ENCODE measurements around the gene CHD9NB. TPM values are rescaled to one million over a fixed set of nuclear protein-coding genes. Genes with fewer than 3 reads are reported as not detected.

Gene CHD9NB
- total RNA-seq, 3 donors from 2014 or later (not counting 1 experiment from before 2014, with no cell fraction given) = 0.26 TPM; not detected in 2

DNA sequence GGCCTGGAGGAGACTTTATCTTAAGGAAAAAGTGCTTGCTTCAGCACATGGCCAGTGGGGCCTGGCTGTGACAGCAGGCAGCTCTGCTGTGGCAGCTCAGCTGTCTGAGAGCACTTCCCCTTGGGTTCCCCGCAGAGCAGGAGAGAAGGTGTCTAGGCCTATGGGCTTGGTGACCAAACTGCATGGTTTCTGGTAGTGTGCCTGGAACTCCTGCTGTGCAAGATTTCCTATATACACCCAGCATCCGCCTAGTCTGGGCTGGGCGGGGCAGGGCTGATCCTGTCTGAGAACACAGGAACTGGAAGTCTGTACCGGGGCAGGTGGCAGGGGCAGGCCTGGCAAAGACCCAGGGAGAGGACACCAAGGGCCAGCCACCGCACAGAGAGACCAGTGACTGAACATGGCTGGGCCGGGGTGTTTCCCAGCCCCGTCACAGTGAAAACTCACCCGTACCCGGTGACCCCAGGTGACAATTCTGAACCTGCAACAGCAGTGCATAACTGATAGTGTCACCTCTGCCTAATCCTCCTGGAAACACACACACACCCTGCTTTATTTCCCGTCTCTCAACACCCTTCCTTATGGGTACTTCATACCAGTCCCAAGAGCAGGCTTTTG, 41.4 kb upstream of the CHD9NB start:
- Mint-ChIP-seq H3K27ac (peak overlapping the region; percentile 56 to 77), H3K27me3 (ENCODE audit: low read depth in 2 of 2) (no peaks in the 10 kb centered on the region), H3K9me3 (no peaks in the 10 kb centered on the region), H3K4me1 (peaks cover 49 to 69% of the 10 kb centered on the region in 2 donors), H3K4me3 (peak overlapping the region; percentile 9), H3K36me3 (no peaks in the 10 kb centered on the region)
- TF ChIP-seq, protein P1, sequence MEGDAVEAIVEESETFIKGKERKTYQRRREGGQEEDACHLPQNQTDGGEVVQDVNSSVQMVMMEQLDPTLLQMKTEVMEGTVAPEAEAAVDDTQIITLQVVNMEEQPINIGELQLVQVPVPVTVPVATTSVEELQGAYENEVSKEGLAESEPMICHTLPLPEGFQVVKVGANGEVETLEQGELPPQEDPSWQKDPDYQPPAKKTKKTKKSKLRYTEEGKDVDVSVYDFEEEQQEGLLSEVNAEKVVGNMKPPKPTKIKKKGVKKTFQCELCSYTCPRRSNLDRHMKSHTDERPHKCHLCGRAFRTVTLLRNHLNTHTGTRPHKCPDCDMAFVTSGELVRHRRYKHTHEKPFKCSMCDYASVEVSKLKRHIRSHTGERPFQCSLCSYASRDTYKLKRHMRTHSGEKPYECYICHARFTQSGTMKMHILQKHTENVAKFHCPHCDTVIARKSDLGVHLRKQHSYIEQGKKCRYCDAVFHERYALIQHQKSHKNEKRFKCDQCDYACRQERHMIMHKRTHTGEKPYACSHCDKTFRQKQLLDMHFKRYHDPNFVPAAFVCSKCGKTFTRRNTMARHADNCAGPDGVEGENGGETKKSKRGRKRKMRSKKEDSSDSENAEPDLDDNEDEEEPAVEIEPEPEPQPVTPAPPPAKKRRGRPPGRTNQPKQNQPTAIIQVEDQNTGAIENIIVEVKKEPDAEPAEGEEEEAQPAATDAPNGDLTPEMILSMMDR (IDR thresholded peaks at IDR 0.05) = no peak
- no peak overlapping the region for H3K4me3 ChIP-seq (ENCODE audit: low read length)
- H3K27ac ChIP-seq (ENCODE audit: low read length) = peak overlapping the region; percentile 79
- DNase-seq = peak; percentile 34 to 50
- no peaks in the 10 kb centered on the region for H3K9me3 ChIP-seq (ENCODE audit: control insufficient read depth, insufficient read depth, low read length)
- 23% methylated on average over 10 of the region's 10 CpGs for WGBS (ENCODE audit: insufficient coverage)
- intact Hi-C loops (cut with micrococcal nuclease) = loop anchor here (10.0 kb wide), 1 partner anchor 361 kb away; no protein-coding TSS in a partner anchor
- peaks cover 69% of the 10 kb centered on the region for H3K4me1 ChIP-seq (ENCODE audit: control insufficient read depth, insufficient read depth, low read length)
- peak; percentile 41 to 61 (median 54) for ATAC-seq
- no peaks in the 10 kb centered on the region for H3K27me3 ChIP-seq (ENCODE audit: control insufficient read depth, insufficient read depth, low read length)
- H3K36me3 ChIP-seq (ENCODE audit: control insufficient read depth, insufficient read depth, low read length) = no peaks in the 10 kb centered on the region

DNA sequence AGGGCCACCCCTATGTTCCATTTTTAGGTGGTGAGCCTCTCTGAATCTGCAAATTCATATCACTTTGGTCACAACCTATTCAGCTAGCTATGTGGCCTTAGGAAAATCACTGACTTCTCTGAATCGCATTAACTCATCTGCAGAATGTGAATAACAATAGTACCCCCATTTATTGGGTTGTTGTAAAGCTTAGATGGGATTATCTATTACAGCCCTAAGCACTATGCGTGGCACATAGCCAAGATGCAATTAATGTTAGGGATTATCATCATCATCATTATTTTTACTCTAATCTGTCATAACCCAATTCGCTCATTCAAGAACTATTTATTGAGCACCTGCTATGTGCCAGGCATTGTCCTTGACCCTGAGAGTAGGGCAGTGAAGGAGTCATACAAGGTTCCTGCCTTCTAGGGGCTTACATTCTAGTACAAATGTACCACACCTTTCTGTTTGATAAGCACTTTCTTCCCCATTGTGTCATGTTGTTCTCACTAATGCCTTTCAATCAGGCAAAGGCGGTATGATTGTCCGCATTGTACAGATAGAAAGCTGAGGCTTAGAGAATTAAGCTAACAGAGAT, 40.6 kb upstream of the CHD9NB start:
- DNase-seq (no peak), ATAC-seq (no peak)
- H3K36me3 Mint-ChIP-seq = no peaks in the 10 kb centered on the region
- H3K27me3 ChIP-seq (ENCODE audit: control insufficient read depth, insufficient read depth, low read length) = no peaks in the 10 kb centered on the region
- H3K9me3 ChIP-seq (ENCODE audit: control insufficient read depth, insufficient read depth, low read length) = no peaks in the 10 kb centered on the region
- intact Hi-C loops (cut with micrococcal nuclease) = loop anchor here (10.0 kb wide), 1 partner anchor 362 kb away; no protein-coding TSS in a partner anchor
- no peaks in the 10 kb centered on the region for H3K9me3 Mint-ChIP-seq
- no peaks in the 10 kb centered on the region for H3K27me3 Mint-ChIP-seq (ENCODE audit: low read depth in 2 of 2)
- 96% methylated on average over 5 of the region's 5 CpGs for WGBS (ENCODE audit: insufficient coverage)
- no peak overlapping the region for H3K4me3 ChIP-seq (ENCODE audit: low read length)
- H3K4me1 ChIP-seq (ENCODE audit: control insufficient read depth, insufficient read depth, low read length) = peaks cover 61% of the 10 kb centered on the region
- peak overlapping the region; percentile 79 for H3K27ac ChIP-seq (ENCODE audit: low read length)
- H3K4me3 Mint-ChIP-seq = no peak overlapping the region
- peaks cover 41 to 61% of the 10 kb centered on the region in 2 donors for H3K4me1 Mint-ChIP-seq
- TF ChIP-seq, protein P1 (IDR thresholded peaks at IDR 0.05) = no peak
- peak overlapping the region; percentile 56 to 77 for H3K27ac Mint-ChIP-seq
- no peaks in the 10 kb centered on the region for H3K36me3 ChIP-seq (ENCODE audit: control insufficient read depth, insufficient read depth, low read length)

- Mint-ChIP-seq H3K27me3 (ENCODE audit: low read depth in 2 of 2) (no peaks in the 10 kb centered on the region), H3K27ac (peak overlapping the region in 1 of 2 donors; percentile 25), H3K9me3 (no peaks in the 10 kb centered on the region), H3K4me3 (peak overlapping the region; percentile 75), H3K36me3 (no peaks in the 10 kb centered on the region), H3K4me1 (peaks cover 41 to 58% of the 10 kb centered on the region in 2 donors)
- DNase-seq (no peak), ATAC-seq (no peak)
- H3K4me1 ChIP-seq (ENCODE audit: control insufficient read depth, insufficient read depth, low read length) = peaks cover 55% of the 10 kb centered on the region
- no peaks in the 10 kb centered on the region for H3K27me3 ChIP-seq (ENCODE audit: control insufficient read depth, insufficient read depth, low read length)
- H3K4me3 ChIP-seq (ENCODE audit: low read length) = no peak overlapping the region
- peaks cover 3% of the 10 kb centered on the region for H3K36me3 ChIP-seq (ENCODE audit: control insufficient read depth, insufficient read depth, low read length)
- TF ChIP-seq, protein P1 (IDR thresholded peaks at IDR 0.05) = no peak
- no peaks in the 10 kb centered on the region for H3K9me3 ChIP-seq (ENCODE audit: control insufficient read depth, insufficient read depth, low read length)
- intact Hi-C loops (cut with micrococcal nuclease) = loop anchor here (10.0 kb wide), 1 partner anchor 363 kb away; no protein-coding TSS in a partner anchor
- 93% methylated on average over 2 of the region's 2 CpGs for WGBS (ENCODE audit: insufficient coverage)
- H3K27ac ChIP-seq (ENCODE audit: low read length) = no peak overlapping the region
Measured at GRCh38 chr16:53092284-53092683, 39.6 kb upstream of the CHD9NB start.

Measured in natural killer cell (primary cell).